CD14-positive monocyte (primary cell): ENCODE data around the gene HSD17B13. TPM values are rescaled to one million over a fixed set of nuclear protein-coding genes. Genes with fewer than 3 reads are reported as not detected.

Experiments used
- DNase-seq, 3 donors: peaks; one replicate each; pipeline ENCODE4 v3.0.0-alpha.2; 2011 to 2022
- H2AFZ ChIP-seq: 2 replicates; pipeline ENCODE4 v1.6.0; 2012; ENCODE audit warnings: mild to moderate bottlenecking, low read depth, low read length, inconsistent platforms; ENCODE audit not compliant: insufficient read depth, poor library complexity, severe bottlenecking
- H3K27ac ChIP-seq, 2 donors: 1 replicate in 1 of 2; 2 replicates in 1 of 2; pipeline ENCODE4 v1.5.1; 2012 to 2013; ENCODE audit warnings: low read length in 2 of 2, control low read depth in 1 of 2, inconsistent platforms in 1 of 2, low read depth in 1 of 2, mild to moderate bottlenecking in 1 of 2
- H3K27me3 ChIP-seq, 2 donors: one replicate each; pipeline versions ENCODE4 v1.6.0 to v1.6.1; 2011 to 2013; ENCODE audit warnings: low read length in 2 of 2; ENCODE audit not compliant: control insufficient read depth in 2 of 2, insufficient read depth in 2 of 2
- H3K36me3 ChIP-seq, 2 donors: replicated peaks in 1 of 2; 1 replicate in 1 of 2; 2 replicates in 1 of 2; pipeline versions ENCODE4 v1.5.1 to v1.6.1; 2012 to 2013; ENCODE audit warnings: low read length in 2 of 2, control low read depth in 1 of 2, inconsistent platforms in 1 of 2, mild to moderate bottlenecking in 1 of 2; ENCODE audit not compliant: insufficient read depth in 2 of 2, control insufficient read depth in 1 of 2
- H3K4me1 ChIP-seq, 2 donors: 1 replicate in 1 of 2; 2 replicates in 1 of 2; pipeline versions ENCODE4 v1.5.1 to v1.6.1; 2012 to 2013; ENCODE audit warnings: low read length in 2 of 2, control low read depth in 1 of 2, inconsistent platforms in 1 of 2, mild to moderate bottlenecking in 1 of 2, moderate library complexity in 1 of 2; ENCODE audit not compliant: insufficient read depth in 2 of 2, control insufficient read depth in 1 of 2
- H3K4me2 ChIP-seq: replicated peaks from 2 replicates; pipeline ENCODE3; 2012; ENCODE audit warnings: low read length, moderate library complexity, mild to moderate bottlenecking; ENCODE audit not compliant: poor library complexity, severe bottlenecking; ENCODE audit errors: extremely low read depth
- H3K4me3 ChIP-seq, 3 experiments: fragments of 200-600 bp in 1 of 3; sonication (generic) in 1 of 3; replicated peaks in 1 of 3; 1 replicate in 2 of 3; 2 replicates in 1 of 3; pipeline ENCODE4 v1.5.1; 2011 to 2013; ENCODE audit warnings: low read length in 3 of 3, mild to moderate bottlenecking in 3 of 3, control low read depth in 2 of 3, low read depth in 2 of 3, inconsistent platforms in 1 of 3, moderate library complexity in 1 of 3
- H3K79me2 ChIP-seq: 2 replicates; pipeline ENCODE4 v1.6.0; 2012; ENCODE audit warnings: mild to moderate bottlenecking, control low read depth, inconsistent platforms, low read length, moderate library complexity; ENCODE audit not compliant: insufficient read depth
- H3K9ac ChIP-seq: 2 replicates; pipeline ENCODE4 v1.6.0; 2017; ENCODE audit warnings: low read length, mild to moderate bottlenecking; ENCODE audit not compliant: insufficient read depth, poor library complexity, severe bottlenecking
- H3K9me3 ChIP-seq, 2 donors: replicated peaks in 1 of 2; 1 replicate in 1 of 2; 2 replicates in 1 of 2; pipeline versions ENCODE4 v1.5.1 to v1.6.1; 2012 to 2013; ENCODE audit warnings: low read length in 2 of 2, control low read depth in 1 of 2; ENCODE audit not compliant: control insufficient read depth in 1 of 2, insufficient read depth in 1 of 2
- H4K20me1 ChIP-seq: 2 replicates; pipeline ENCODE4 v1.6.0; 2012; ENCODE audit warnings: mild to moderate bottlenecking, low read length, control low read depth, moderate library complexity; ENCODE audit not compliant: insufficient read depth
- H3K27ac Mint-ChIP-seq, 7 donors: one replicate each; pipeline ENCODE4 v1.8.0; 2020; ENCODE audit warnings: mild to moderate bottlenecking in 7 of 7, mixed read lengths in 7 of 7, moderate library complexity in 6 of 7, inconsistent platforms in 2 of 7
- H3K27me3 Mint-ChIP-seq, 3 donors: one replicate each; pipeline ENCODE4 v1.8.0; 2021 to 2022; ENCODE audit warnings: low read depth in 3 of 3, mild to moderate bottlenecking in 3 of 3, mixed read lengths in 3 of 3, moderate library complexity in 3 of 3, inconsistent platforms in 1 of 3
- H3K36me3 Mint-ChIP-seq, 2 donors: one replicate each; pipeline ENCODE4 v1.8.0; 2020; ENCODE audit warnings: mixed read lengths in 2 of 2, inconsistent platforms in 1 of 2, mild to moderate bottlenecking in 1 of 2
- H3K4me1 Mint-ChIP-seq: one replicate; pipeline ENCODE4 v1.8.0; 2020; ENCODE audit warnings: mild to moderate bottlenecking, mixed read lengths
- H3K4me3 Mint-ChIP-seq, 2 donors: one replicate each; pipeline ENCODE4 v1.8.0; 2020; ENCODE audit warnings: mild to moderate bottlenecking in 2 of 2, mixed read lengths in 2 of 2, moderate library complexity in 1 of 2
- H3K9me3 Mint-ChIP-seq, 7 donors: one replicate each; pipeline ENCODE4 v1.8.0; 2020 to 2022; ENCODE audit warnings: mixed read lengths in 7 of 7, mild to moderate bottlenecking in 6 of 7, moderate library complexity in 6 of 7, inconsistent platforms in 2 of 7
- WGBS: methylation state at CpG from one replicate; pipeline ENCODE4 v1.1.5; 2013; ENCODE audit warnings: missing lambda C conversion rate; ENCODE audit not compliant: insufficient coverage; 5-methylcytosine and 5-hydroxymethylcytosine counted together
- intact Hi-C, 2 donors: fragments of 100-400 bp; cut with micrococcal nuclease; formaldehyde crosslinking; loops; one replicate each; pipeline versions ENCODE4 v1.15.0 to v1.15.1; 2023
- polyA plus RNA-seq, 3 donors: library from polyadenylated mRNA; depleted of rRNA in 1 of 3; unstranded in 2 of 3; stranded (reverse) in 1 of 3; fragments of 300-500 nt in 2 of 3; fragments of >200 nt in 1 of 3; fragmentation: Illumina TruSeq in 2 of 3; gene quantifications; 1 replicate in 2 of 3; 2 replicates in 1 of 3; pipeline ENCODE4 v1.2.3, GENCODE V29; 2012 to 2021
- TF ChIP-seq, protein P1 (sequence below): fragments of 200-600 bp; IDR thresholded peaks from one replicate; pipeline ENCODE4 v1.8.0; 2022; ENCODE audit warnings: antibody characterized with exemption, mild to moderate bottlenecking

HSD17B13 gene
- polyA plus RNA-seq, 3 donors: 0.08 to 0.73 TPM; not detected in 1

- Histone ChIP-seq H3K36me3 (peaks cover 90 to 100% of the 10 kb centered on the region in 2 donors), H3K9me3 (no peaks in the 10 kb centered on the region), H3K27me3 (no peaks in the 10 kb centered on the region), H3K4me2 (no peak overlapping the region), H3K79me2 (peaks cover 38% of the 10 kb centered on the region), H2AFZ (no peak overlapping the region), H3K9ac (no peak overlapping the region), H4K20me1 (peaks cover 89% of the 10 kb centered on the region), H3K4me3 (no peak overlapping the region), H3K4me1 (no peaks in the 10 kb centered on the region), H3K27ac (no peak overlapping the region)
- no peak for DNase-seq
- no peaks in the 10 kb centered on the region for H3K4me1 Mint-ChIP-seq
- peaks cover 0 to 1% (median 0%) of the 10 kb centered on the region in 7 donors for H3K9me3 Mint-ChIP-seq
- H3K4me3 Mint-ChIP-seq: no peak overlapping the region
- H3K36me3 Mint-ChIP-seq: peaks cover 73 to 85% of the 10 kb centered on the region in 2 donors
- H3K27ac Mint-ChIP-seq: no peak overlapping the region
- 92% methylated on average over 1 of the region's 2 CpGs for WGBS
- TF ChIP-seq, protein P1, sequence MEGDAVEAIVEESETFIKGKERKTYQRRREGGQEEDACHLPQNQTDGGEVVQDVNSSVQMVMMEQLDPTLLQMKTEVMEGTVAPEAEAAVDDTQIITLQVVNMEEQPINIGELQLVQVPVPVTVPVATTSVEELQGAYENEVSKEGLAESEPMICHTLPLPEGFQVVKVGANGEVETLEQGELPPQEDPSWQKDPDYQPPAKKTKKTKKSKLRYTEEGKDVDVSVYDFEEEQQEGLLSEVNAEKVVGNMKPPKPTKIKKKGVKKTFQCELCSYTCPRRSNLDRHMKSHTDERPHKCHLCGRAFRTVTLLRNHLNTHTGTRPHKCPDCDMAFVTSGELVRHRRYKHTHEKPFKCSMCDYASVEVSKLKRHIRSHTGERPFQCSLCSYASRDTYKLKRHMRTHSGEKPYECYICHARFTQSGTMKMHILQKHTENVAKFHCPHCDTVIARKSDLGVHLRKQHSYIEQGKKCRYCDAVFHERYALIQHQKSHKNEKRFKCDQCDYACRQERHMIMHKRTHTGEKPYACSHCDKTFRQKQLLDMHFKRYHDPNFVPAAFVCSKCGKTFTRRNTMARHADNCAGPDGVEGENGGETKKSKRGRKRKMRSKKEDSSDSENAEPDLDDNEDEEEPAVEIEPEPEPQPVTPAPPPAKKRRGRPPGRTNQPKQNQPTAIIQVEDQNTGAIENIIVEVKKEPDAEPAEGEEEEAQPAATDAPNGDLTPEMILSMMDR: no peak
- intact Hi-C loops: no loop called here
- peaks cover 0 to 2% (median 0%) of the 10 kb centered on the region in 3 donors for H3K27me3 Mint-ChIP-seq
These were observed 40.9 kb upstream of the HSD17B13 start for GRCh38 chr4:87363552-87363951.

DNA sequence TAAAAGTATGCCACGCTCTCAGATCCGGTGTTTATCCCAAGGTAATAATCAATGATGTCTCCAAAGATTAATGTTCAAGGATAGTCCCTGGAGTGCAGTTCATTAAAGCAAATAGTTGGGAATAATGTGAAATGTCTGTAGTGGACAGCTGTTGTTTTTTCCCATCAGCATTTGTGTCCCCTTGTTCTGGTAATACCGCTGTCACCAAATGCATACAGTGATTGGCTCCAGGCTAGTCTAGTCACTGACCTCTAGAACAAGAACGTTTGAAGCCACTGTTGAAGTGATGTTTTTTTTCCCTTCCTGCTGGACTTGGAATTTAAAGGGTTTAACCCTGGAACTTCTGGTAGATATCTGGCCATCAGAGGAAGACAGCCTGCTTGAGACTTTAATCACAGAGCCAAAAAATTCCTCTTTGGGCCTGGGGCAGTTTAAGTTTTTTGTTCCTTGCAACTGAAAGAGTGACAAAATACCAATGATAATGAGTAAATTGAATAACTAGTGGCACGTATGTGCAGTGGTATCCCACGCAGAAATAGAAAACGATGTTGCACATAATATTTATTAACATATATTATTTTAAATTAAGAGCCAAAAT, 37.8 kb upstream of the HSD17B13 start:
- H3K4me1 Mint-ChIP-seq: no peaks in the 10 kb centered on the region
- no peak overlapping the region for H3K4me3 Mint-ChIP-seq
- no peak for DNase-seq
- Histone ChIP-seq H3K4me2 (no peak overlapping the region), H2AFZ (no peak overlapping the region), H3K27ac (no peak overlapping the region), H3K9ac (no peak overlapping the region), H3K79me2 (peaks cover 34% of the 10 kb centered on the region), H3K4me1 (no peaks in the 10 kb centered on the region), H3K4me3 (no peak overlapping the region), H3K27me3 (no peaks in the 10 kb centered on the region), H3K9me3 (no peaks in the 10 kb centered on the region), H4K20me1 (peaks cover 82% of the 10 kb centered on the region), H3K36me3 (peaks cover 85 to 100% of the 10 kb centered on the region in 2 donors)
- intact Hi-C loops: no loop called here
- peaks cover 0 to 2% (median 0%) of the 10 kb centered on the region in 7 donors for H3K9me3 Mint-ChIP-seq
- peaks cover 76 to 92% of the 10 kb centered on the region in 2 donors for H3K36me3 Mint-ChIP-seq
- H3K27ac Mint-ChIP-seq: no peak overlapping the region
- 90% methylated on average over 4 of the region's 7 CpGs for WGBS
- peaks cover 0 to 2% (median 0%) of the 10 kb centered on the region in 3 donors for H3K27me3 Mint-ChIP-seq
- TF ChIP-seq, protein P1: no peak
